H1 (cell line): ENCODE results near the gene DCHS1. TPM values are rescaled to one million over a fixed set of nuclear protein-coding genes. Genes with fewer than 3 reads are reported as not detected.

Source experiments
- CHD7 ChIP-seq: fragments of 300-600 bp; sonication (generic); IDR thresholded peaks from 2 replicates; pipeline ENCODE4 v1.7.1; 2012; ENCODE audit warnings: low read length, moderate library complexity, mild to moderate bottlenecking, inconsistent platforms; ENCODE audit not compliant: insufficient replicate concordance
- EGR1 ChIP-seq: IDR thresholded peaks from 2 replicates; pipeline ENCODE4 v1.6.1; 2011; ENCODE audit warnings: low read depth, low read length, borderline replicate concordance
- HDAC2 ChIP-seq, 2 experiments: fragments of 300-600 bp in 1 of 2; sonication (generic) in 1 of 2; IDR thresholded peaks; 2 replicates each; pipeline ENCODE4 v1.6.1; 2011 to 2012; ENCODE audit warnings: low read depth in 2 of 2, low read length in 2 of 2, mild to moderate bottlenecking in 2 of 2, moderate library complexity in 2 of 2, borderline replicate concordance in 1 of 2, inconsistent platforms in 1 of 2
- MAFK ChIP-seq: IDR thresholded peaks from 2 replicates; pipeline ENCODE4 v1.6.1; 2012; ENCODE audit warnings: low read depth, mild to moderate bottlenecking, improper control_type of control experiment, low read length
- NANOG ChIP-seq: IDR thresholded peaks from 2 replicates; pipeline ENCODE4 v1.6.1; 2011; ENCODE audit warnings: low read length, low read depth, mild to moderate bottlenecking, inconsistent platforms; ENCODE audit not compliant: insufficient read depth, poor library complexity, severe bottlenecking
- POLR2AphosphoS5 ChIP-seq: IDR thresholded peaks from 2 replicates; pipeline ENCODE4 v1.6.1; 2011; ENCODE audit warnings: low read depth, low read length
- RNF2 ChIP-seq: fragments of 200-900, 300-1000 bp; sonication (generic); IDR thresholded peaks from 2 replicates; pipeline ENCODE4 v1.7.1; 2016; ENCODE audit warnings: borderline replicate concordance, low read depth, mild to moderate bottlenecking, antibody characterized with exemption, low read length; ENCODE audit not compliant: poor library complexity, severe bottlenecking; ENCODE audit errors: missing control alignments
- SIX5 ChIP-seq: IDR thresholded peaks from 2 replicates; pipeline ENCODE4 v1.6.1; 2011; ENCODE audit warnings: mild to moderate bottlenecking, low read depth, low read length
- SP2 ChIP-seq: IDR thresholded peaks from 2 replicates; pipeline ENCODE4 v1.6.1; 2012; ENCODE audit warnings: mild to moderate bottlenecking, low read length, inconsistent platforms
- polyA plus RNA-seq, 7 experiments: library from polyadenylated mRNA; depleted of rRNA in 3 of 7; stranded (reverse) in 5 of 7; unstranded in 2 of 7; fragments of >200 nt in 5 of 7; fragments of 200-250 nt in 2 of 7; gene quantifications; 1 replicate in 5 of 7; 2 replicates in 1 of 7; 4 replicates in 1 of 7; pipeline versions ENCODE4 v1.2.1 to v1.2.3, GENCODE V29; 2011 to 2013; ENCODE audit warnings: missing spikeins in 2 of 7, mixed read lengths in 2 of 7
- total RNA-seq: library from RNA; stranded (reverse); fragmentation: NEBNext Ultra II Directional; extraction: Animal tissue kit (Norgen Biotek cat#: 25700); gene quantifications from 2 replicates; pipeline ENCODE4 v1.2.1, GENCODE V29; 2021

Gene DCHS1
- total and polyA plus RNA-seq, 2 of the 8 experiments (the other 6 are each of a cell fraction or from before 2014, with no cell fraction given) = 8.2 to 10.5 TPM

- TF ChIP-seq SP2 (no peak), RNF2 (no peak), NANOG (no peak), POLR2AphosphoS5 (peak; percentile 98), SIX5 (no peak), MAFK (no peak), HDAC2 (IDR thresholded peaks at IDR 0.05; ENCODE audit: borderline replicate concordance in 1 of 2, low read depth in 2 of 2, low read length in 2 of 2) (peak in 1 of 2 experiments; percentile 52; a peak in 1 of 4 replicates), EGR1 (no peak), CHD7 (no peak)
Measured at GRCh38 chr11:6682936-6683861, 27.6 kb upstream of the DCHS1 start, which contains the start of gene MRPL17 (continued).
